ENCODE results near the gene CCDC77.

DNA sequence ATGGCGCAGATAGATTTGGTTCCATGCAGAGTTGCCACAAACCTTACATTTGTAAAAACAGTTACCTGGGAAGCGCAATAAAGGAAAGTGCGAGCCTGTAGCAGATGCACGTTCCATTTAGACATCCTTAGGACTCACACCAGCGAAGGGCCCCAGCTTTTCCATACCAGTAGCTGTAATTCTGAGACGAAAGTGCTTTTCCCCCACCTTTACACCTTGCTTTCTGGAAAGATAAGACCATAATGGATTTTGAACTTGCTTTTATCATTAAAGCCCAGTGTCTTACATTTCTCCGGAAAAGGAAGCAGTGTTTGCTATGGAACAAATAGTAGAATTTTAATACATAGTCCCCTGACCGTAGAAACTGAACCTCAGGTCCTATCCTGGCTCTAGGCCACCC, 616 bp upstream of the CCDC77 start:
- TF ChIP-seq, protein P1, sequence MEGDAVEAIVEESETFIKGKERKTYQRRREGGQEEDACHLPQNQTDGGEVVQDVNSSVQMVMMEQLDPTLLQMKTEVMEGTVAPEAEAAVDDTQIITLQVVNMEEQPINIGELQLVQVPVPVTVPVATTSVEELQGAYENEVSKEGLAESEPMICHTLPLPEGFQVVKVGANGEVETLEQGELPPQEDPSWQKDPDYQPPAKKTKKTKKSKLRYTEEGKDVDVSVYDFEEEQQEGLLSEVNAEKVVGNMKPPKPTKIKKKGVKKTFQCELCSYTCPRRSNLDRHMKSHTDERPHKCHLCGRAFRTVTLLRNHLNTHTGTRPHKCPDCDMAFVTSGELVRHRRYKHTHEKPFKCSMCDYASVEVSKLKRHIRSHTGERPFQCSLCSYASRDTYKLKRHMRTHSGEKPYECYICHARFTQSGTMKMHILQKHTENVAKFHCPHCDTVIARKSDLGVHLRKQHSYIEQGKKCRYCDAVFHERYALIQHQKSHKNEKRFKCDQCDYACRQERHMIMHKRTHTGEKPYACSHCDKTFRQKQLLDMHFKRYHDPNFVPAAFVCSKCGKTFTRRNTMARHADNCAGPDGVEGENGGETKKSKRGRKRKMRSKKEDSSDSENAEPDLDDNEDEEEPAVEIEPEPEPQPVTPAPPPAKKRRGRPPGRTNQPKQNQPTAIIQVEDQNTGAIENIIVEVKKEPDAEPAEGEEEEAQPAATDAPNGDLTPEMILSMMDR (IDR thresholded peaks at IDR 0.05): no peak
- no peak for TF ChIP-seq POLR2A (IDR thresholded peaks at IDR 0.05)

Data from Peyer's patch (tissue), 4 donors.